ENCODE results near the gene OR5K3. TPM values are rescaled to one million over a fixed set of nuclear protein-coding genes. Genes with fewer than 3 reads are reported as not detected.

The OR5K3 gene
- total and polyA plus RNA-seq, 8 donors, result not detected

DNA sequence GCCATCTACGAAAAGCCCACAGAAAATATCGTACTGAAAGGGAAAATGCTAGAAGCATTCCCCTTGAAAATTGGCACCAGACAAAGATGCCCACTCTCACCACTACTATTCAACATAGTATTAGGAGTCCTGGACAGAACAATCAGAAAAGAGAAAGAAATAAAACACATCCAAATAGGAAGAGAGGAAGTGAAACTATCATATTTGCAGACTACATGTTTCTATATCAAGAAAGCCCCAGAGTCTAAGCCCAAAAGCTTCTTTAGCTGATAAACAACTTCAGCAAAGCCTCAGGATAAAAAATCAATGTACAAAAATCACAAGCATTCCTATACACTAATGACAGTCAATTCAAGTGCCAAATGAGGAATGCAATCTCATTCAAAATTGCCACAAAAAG, 15.6 kb downstream of the OR5K3 start:
- H3K4me3 ChIP-seq, result no peak overlapping the region
- H3K27me3 ChIP-seq, result no peaks in the 10 kb centered on the region
- intact Hi-C loops (cut with DNase I), result no loop called here
- ATAC-seq (no peak), DNase-seq (no peak), FAIRE-seq (no peak)
- H3K36me3 ChIP-seq, result no peaks in the 10 kb centered on the region
- 65 to 79% methylated on average over 2 of the region's 2 CpGs for WGBS, 2 donors
- TF ChIP-seq, protein P1, sequence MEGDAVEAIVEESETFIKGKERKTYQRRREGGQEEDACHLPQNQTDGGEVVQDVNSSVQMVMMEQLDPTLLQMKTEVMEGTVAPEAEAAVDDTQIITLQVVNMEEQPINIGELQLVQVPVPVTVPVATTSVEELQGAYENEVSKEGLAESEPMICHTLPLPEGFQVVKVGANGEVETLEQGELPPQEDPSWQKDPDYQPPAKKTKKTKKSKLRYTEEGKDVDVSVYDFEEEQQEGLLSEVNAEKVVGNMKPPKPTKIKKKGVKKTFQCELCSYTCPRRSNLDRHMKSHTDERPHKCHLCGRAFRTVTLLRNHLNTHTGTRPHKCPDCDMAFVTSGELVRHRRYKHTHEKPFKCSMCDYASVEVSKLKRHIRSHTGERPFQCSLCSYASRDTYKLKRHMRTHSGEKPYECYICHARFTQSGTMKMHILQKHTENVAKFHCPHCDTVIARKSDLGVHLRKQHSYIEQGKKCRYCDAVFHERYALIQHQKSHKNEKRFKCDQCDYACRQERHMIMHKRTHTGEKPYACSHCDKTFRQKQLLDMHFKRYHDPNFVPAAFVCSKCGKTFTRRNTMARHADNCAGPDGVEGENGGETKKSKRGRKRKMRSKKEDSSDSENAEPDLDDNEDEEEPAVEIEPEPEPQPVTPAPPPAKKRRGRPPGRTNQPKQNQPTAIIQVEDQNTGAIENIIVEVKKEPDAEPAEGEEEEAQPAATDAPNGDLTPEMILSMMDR (IDR thresholded peaks at IDR 0.05), result no peak
- H3K27ac ChIP-seq, result no peak overlapping the region
- no peaks in the 10 kb centered on the region for H3K4me1 ChIP-seq
- H3K9me3 ChIP-seq, result no peaks in the 10 kb centered on the region

DNA sequence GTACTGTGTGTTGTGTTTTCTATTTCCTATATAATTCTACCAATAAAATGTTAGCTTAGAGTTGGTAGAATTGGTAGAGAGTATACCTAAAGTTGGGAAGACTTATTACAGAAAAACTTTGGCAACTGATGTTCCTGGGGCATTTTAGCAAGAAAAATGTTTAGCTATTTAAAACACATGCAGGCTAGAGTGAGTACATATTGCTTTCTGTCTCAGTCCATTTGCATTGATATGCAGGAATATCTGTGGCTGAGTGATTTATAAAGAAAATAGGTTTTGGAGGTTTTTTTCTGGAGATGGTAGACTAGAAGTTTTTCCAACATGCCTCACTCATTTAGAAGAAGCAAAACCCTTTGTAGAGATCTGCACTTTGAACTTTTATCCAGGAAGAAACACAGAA, 42.1 kb downstream of the OR5K3 start:
- no peak for FAIRE-seq

GRCh38 chr3:98433764-98434163, 43.3 kb downstream of the OR5K3 start:
- DNase-seq (no peak), ATAC-seq (no peak), FAIRE-seq (no peak)
- no peaks in the 10 kb centered on the region for H3K4me1 ChIP-seq
- no peaks in the 10 kb centered on the region for H3K27me3 ChIP-seq
- H3K27ac ChIP-seq, result no peak overlapping the region
- no peak overlapping the region for H3K4me3 ChIP-seq
- intact Hi-C loops (cut with DNase I), result no loop called here
- TF ChIP-seq, protein P1 (IDR thresholded peaks at IDR 0.05), result no peak
- 7 to 18% methylated on average over 2 of the region's 2 CpGs for WGBS, 2 donors
- H3K9me3 ChIP-seq, result peaks cover 0 to 4% (median 0%) of the 10 kb centered on the region in 4 donors
- H3K36me3 ChIP-seq, result no peaks in the 10 kb centered on the region

More for the DNA sequence above, 42.1 kb downstream of the OR5K3 start:
- H3K9me3 ChIP-seq, result peaks cover 0 to 4% (median 0%) of the 10 kb centered on the region in 4 donors
- no peaks in the 10 kb centered on the region for H3K4me1 ChIP-seq
- DNase-seq, result no peak
- intact Hi-C loops (cut with DNase I), result no loop called here
- no peak overlapping the region for H3K4me3 ChIP-seq
- no peaks in the 10 kb centered on the region for H3K36me3 ChIP-seq
- no peak for ATAC-seq
- no peak overlapping the region for H3K27ac ChIP-seq
- no peaks in the 10 kb centered on the region for H3K27me3 ChIP-seq
- TF ChIP-seq, protein P1 (IDR thresholded peaks at IDR 0.05), result no peak

GRCh38 chr3:98434412-98434811, 43.9 kb downstream of the OR5K3 start:
- no peak overlapping the region for H3K4me3 ChIP-seq
- FAIRE-seq (no peak), ATAC-seq (no peak), DNase-seq (no peak)
- TF ChIP-seq, protein P1 (IDR thresholded peaks at IDR 0.05), result no peak
- no peaks in the 10 kb centered on the region for H3K4me1 ChIP-seq
- no peaks in the 10 kb centered on the region for H3K36me3 ChIP-seq
- H3K27ac ChIP-seq, result no peak overlapping the region
- H3K27me3 ChIP-seq, result no peaks in the 10 kb centered on the region
- intact Hi-C loops (cut with DNase I), result no loop called here
- peaks cover 0 to 4% (median 0%) of the 10 kb centered on the region in 4 donors for H3K9me3 ChIP-seq
- WGBS, 2 donors, result 39 to 58% methylated on average over 4 of the region's 4 CpGs

DNA sequence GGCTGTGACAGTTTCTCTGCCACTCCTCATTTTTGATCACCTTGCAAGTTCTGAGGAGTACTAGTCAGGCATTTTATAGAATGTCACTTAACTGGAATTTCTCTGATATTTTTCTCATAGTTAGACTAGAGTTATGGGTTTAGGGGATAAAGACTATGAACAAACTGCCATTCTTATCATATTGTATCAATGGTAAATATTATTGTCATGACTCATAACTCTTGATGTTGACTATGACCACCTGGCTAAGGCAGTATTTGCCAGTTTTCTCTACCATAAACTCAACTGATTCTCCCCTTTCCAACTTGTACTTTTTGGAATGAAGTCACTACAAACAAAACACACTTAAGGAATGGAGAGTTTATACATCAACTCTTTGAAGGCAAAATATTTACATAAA, 49.8 kb downstream of the OR5K3 start:
- Histone ChIP-seq H3K4me3 (no peak overlapping the region), H3K9me3 (no peaks in the 10 kb centered on the region), H3K4me1 (no peaks in the 10 kb centered on the region), H3K27ac (no peak overlapping the region), H3K27me3 (no peaks in the 10 kb centered on the region), H3K36me3 (no peaks in the 10 kb centered on the region)
- no peak for ATAC-seq
- intact Hi-C loops (cut with DNase I), result no loop called here
- DNase-seq, result no peak
- TF ChIP-seq, protein P1 (IDR thresholded peaks at IDR 0.05), result no peak
- no peak for FAIRE-seq

Other genes starting within 250 kb of the OR5K3 start
- gene OR5H14, start 243.2 kb upstream of the OR5K3 start, total RNA-seq, result not detected
- not detected for gene OR5H14, start 243.2 kb upstream of the OR5K3 start, polyA plus RNA-seq
- not detected for gene OR5H15, start 224.0 kb upstream of the OR5K3 start, total RNA-seq
- gene OR5H15, start 224.0 kb upstream of the OR5K3 start, polyA plus RNA-seq, result not detected
- gene OR5H6, start 126.4 kb upstream of the OR5K3 start, total RNA-seq, result not detected
- under 1 TPM in 1 of 2 donors, not detected in 1; 0.12 TPM for gene OR5H6, start 126.4 kb upstream of the OR5K3 start, polyA plus RNA-seq
- gene OR5H2, start 108.2 kb upstream of the OR5K3 start, total RNA-seq, result not detected
- gene OR5H2, start 108.2 kb upstream of the OR5K3 start, polyA plus RNA-seq, result not detected
- not detected for gene OR5K4, start 36.8 kb upstream of the OR5K3 start, total RNA-seq
- gene OR5K4, start 36.8 kb upstream of the OR5K3 start, polyA plus RNA-seq, result not detected
- not detected for gene OR5K1, start 72.5 kb downstream of the OR5K3 start, total RNA-seq
- not detected for gene OR5K1, start 72.5 kb downstream of the OR5K3 start, polyA plus RNA-seq
- gene OR5K2, start 107.0 kb downstream of the OR5K3 start, total RNA-seq, result not detected
- gene OR5K2, start 107.0 kb downstream of the OR5K3 start, polyA plus RNA-seq, result not detected
- gene CLDND1, start 132.2 kb downstream of the OR5K3 start, total RNA-seq, result 10 to 100 TPM; 16.0 to 35.1 (median 21.8) TPM
- gene CLDND1, start 132.2 kb downstream of the OR5K3 start, polyA plus RNA-seq, result 10 to 100 TPM; 21.3 to 37.2 TPM
- gene GPR15, start 141.3 kb downstream of the OR5K3 start, total RNA-seq, result under 1 TPM in 2 of 6 donors, not detected in 4; 0.15 to 0.19 TPM
- gene GPR15, start 141.3 kb downstream of the OR5K3 start, polyA plus RNA-seq, result under 1 TPM in 1 of 2 donors, not detected in 1; 0.07 TPM
- 1 to 10 TPM; 4.1 to 9.5 (median 5.3) TPM for gene CPOX, start 202.9 kb downstream of the OR5K3 start, total RNA-seq
- 1 to 10 TPM; 8.2 to 9.8 TPM for gene CPOX, start 202.9 kb downstream of the OR5K3 start, polyA plus RNA-seq

Measured in pancreas (tissue), 10 donors.